HEK293T (cell line): ENCODE results near the gene GSPT1.

ENCODE experiments used
- BHLHE40 ChIP-seq: fragments of 450-650 bp; IDR thresholded peaks from 2 replicates; pipeline ENCODE4 v1.6.1; 2016; ENCODE audit warnings: mild to moderate bottlenecking, moderate library complexity, borderline replicate concordance
- FOXK2 ChIP-seq: fragments of 450-650 bp; IDR thresholded peaks from 2 replicates; pipeline ENCODE4 v1.6.1; 2016; ENCODE audit warnings: mild to moderate bottlenecking
- FOXM1 ChIP-seq: fragments of 450-650 bp; IDR thresholded peaks from 2 replicates; pipeline ENCODE4 v1.6.1; 2017; ENCODE audit warnings: mild to moderate bottlenecking, borderline replicate concordance
- L3MBTL2 ChIP-seq: fragments of 450-650 bp; conservative IDR thresholded peaks from 2 replicates; pipeline ENCODE4 v1.6.1; 2016; ENCODE audit warnings: mild to moderate bottlenecking
- SP1 ChIP-seq: fragments of 450-650 bp; IDR thresholded peaks from 2 replicates; pipeline ENCODE4 v1.6.1; 2017
- ZNF384 ChIP-seq: fragments of 450-650 bp; IDR thresholded peaks from 2 replicates; pipeline ENCODE4 v1.6.1; 2016

GRCh38 chr16:11884035-11884434 lies 31.7 kb downstream of the GSPT1 start:
- no peak for TF ChIP-seq ZNF384
- no peak for TF ChIP-seq BHLHE40
- no peak for TF ChIP-seq FOXM1
- TF ChIP-seq FOXK2, result no peak
- no peak for TF ChIP-seq SP1
- TF ChIP-seq L3MBTL2, result no peak
